Esophagus muscularis mucosa (tissue), 4 donors: ENCODE data around the gene FITM1.

Experiments
- EP300 ChIP-seq: sonication (generic); formaldehyde crosslinking; IDR thresholded peaks from one replicate; pipeline ENCODE4 v1.6.1; 2017; ENCODE audit warnings: antibody characterized with exemption
- POLR2A ChIP-seq: fragments of 450-650 bp; IDR thresholded peaks from one replicate; pipeline ENCODE4 v1.6.1; 2017; ENCODE audit warnings: antibody characterized with exemption, moderate library complexity, mild to moderate bottlenecking, low read depth
- POLR2AphosphoS5 ChIP-seq, 2 donors: sonication (generic); formaldehyde crosslinking; IDR thresholded peaks; one replicate each; pipeline ENCODE4 v1.6.1; 2017; ENCODE audit warnings: antibody characterized with exemption in 2 of 2
- TF ChIP-seq, protein P1 (sequence below), 3 experiments: fragments of 200-600 bp in 2 of 3; fragments of 450-650 bp in 1 of 3; sonication (generic) in 2 of 3; IDR thresholded peaks; one replicate each; pipeline ENCODE4 v1.5.1; 2017 to 2019; ENCODE audit warnings: antibody characterized with exemption in 3 of 3, mild to moderate bottlenecking in 2 of 3, moderate library complexity in 1 of 3

DNA sequence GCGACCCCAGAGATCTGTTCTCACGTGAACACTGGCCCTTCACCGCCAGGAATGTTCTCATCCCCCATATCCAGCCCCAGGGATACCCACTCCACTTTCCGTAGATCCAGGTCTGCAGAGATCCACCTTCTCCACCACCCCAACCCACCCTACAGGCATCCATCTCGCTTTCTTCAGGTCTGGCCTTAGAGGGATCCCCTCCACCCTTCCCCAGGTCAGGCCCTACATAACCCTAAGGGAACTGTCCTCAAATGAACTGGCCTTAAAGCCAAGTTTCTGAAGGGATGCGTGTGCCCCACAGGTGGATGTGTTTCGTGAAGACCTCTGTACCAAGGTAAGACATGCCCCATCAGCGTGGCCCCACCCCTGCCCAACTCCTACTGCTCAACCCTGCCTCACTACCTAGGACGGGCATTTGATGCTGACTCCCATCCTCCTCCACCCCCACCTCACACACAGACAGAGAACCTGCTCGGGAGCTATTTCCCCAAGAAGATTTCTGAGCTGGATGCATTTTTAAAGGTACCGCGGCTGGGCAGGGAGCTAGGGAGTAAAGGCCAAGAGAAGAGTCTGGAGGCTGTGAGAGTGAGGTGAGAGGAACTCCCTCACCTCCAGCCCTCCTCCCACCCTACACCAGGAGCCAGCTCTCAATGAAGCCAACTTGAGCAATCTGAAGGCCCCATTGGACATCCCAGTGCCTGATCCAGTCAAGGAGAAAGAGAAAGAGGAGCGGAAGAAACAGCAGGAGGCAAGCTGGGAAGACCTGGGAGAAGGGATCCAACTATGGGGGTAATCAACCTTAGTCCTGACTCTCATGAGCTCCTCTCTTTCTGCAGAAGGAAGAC, 6.4 kb downstream of the FITM1 start:
- TF ChIP-seq POLR2AphosphoS5 (IDR thresholded peaks at IDR 0.05) (no peak), POLR2A (no peak), EP300 (no peak)
- TF ChIP-seq, protein P1, sequence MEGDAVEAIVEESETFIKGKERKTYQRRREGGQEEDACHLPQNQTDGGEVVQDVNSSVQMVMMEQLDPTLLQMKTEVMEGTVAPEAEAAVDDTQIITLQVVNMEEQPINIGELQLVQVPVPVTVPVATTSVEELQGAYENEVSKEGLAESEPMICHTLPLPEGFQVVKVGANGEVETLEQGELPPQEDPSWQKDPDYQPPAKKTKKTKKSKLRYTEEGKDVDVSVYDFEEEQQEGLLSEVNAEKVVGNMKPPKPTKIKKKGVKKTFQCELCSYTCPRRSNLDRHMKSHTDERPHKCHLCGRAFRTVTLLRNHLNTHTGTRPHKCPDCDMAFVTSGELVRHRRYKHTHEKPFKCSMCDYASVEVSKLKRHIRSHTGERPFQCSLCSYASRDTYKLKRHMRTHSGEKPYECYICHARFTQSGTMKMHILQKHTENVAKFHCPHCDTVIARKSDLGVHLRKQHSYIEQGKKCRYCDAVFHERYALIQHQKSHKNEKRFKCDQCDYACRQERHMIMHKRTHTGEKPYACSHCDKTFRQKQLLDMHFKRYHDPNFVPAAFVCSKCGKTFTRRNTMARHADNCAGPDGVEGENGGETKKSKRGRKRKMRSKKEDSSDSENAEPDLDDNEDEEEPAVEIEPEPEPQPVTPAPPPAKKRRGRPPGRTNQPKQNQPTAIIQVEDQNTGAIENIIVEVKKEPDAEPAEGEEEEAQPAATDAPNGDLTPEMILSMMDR (IDR thresholded peaks at IDR 0.05), result no peak
